Large intestine (tissue), 3 donors: ENCODE measurements around the gene PRDM12. TPM values are rescaled to one million over a fixed set of nuclear protein-coding genes. Genes with fewer than 3 reads are reported as not detected.

Source experiments
- DNase-seq, 2 donors: peaks; one replicate each; pipeline versions ENCODE4 v3.0.0 to v3.0.0-alpha.2; 2013
- H3K27ac ChIP-seq: one replicate; pipeline ENCODE4 v1.5.1; 2013; ENCODE audit warnings: low read length
- H3K27me3 ChIP-seq: 2 replicates; pipeline ENCODE4 v1.6.1; 2013; ENCODE audit warnings: low read length; ENCODE audit not compliant: control insufficient read depth, insufficient read depth
- H3K36me3 ChIP-seq: 2 replicates; pipeline ENCODE4 v1.6.1; 2013; ENCODE audit warnings: low read length; ENCODE audit not compliant: control insufficient read depth, insufficient read depth
- H3K4me1 ChIP-seq: one replicate; pipeline ENCODE4 v1.6.1; 2013; ENCODE audit warnings: low read length; ENCODE audit not compliant: control insufficient read depth, insufficient read depth
- H3K4me3 ChIP-seq: one replicate; pipeline ENCODE4 v1.5.1; 2013; ENCODE audit warnings: low read length
- H3K9me3 ChIP-seq: one replicate; pipeline ENCODE4 v1.6.1; 2013; ENCODE audit warnings: mild to moderate bottlenecking, low read depth, low read length, moderate library complexity; ENCODE audit not compliant: control insufficient read depth
- WGBS: methylation state at CpG from one replicate; pipeline ENCODE4 v1.1.5; 2013; ENCODE audit warnings: low lambda C conversion rate; ENCODE audit not compliant: insufficient coverage; 5-methylcytosine and 5-hydroxymethylcytosine counted together
- polyA plus RNA-seq: library from polyadenylated mRNA; unstranded; fragments of 120-200 nt; gene quantifications from one replicate; pipeline ENCODE4 v1.2.1, GENCODE V29; 2013

PRDM12 gene
- polyA plus RNA-seq, 1 donor: 0.04 TPM

- Histone ChIP-seq H3K27me3 (peaks cover 92% of the 10 kb centered on the region), H3K9me3 (peaks cover 29% of the 10 kb centered on the region), H3K36me3 (no peaks in the 10 kb centered on the region), H3K4me1 (peaks cover 7% of the 10 kb centered on the region), H3K4me3 (no peak overlapping the region), H3K27ac (no peak overlapping the region)
- DNase-seq: no peak
- 2% methylated on average over 7 of the region's 61 CpGs for WGBS
Measured at GRCh38 chr9:130665431-130666392, 1.3 kb downstream of the PRDM12 start.

DNA sequence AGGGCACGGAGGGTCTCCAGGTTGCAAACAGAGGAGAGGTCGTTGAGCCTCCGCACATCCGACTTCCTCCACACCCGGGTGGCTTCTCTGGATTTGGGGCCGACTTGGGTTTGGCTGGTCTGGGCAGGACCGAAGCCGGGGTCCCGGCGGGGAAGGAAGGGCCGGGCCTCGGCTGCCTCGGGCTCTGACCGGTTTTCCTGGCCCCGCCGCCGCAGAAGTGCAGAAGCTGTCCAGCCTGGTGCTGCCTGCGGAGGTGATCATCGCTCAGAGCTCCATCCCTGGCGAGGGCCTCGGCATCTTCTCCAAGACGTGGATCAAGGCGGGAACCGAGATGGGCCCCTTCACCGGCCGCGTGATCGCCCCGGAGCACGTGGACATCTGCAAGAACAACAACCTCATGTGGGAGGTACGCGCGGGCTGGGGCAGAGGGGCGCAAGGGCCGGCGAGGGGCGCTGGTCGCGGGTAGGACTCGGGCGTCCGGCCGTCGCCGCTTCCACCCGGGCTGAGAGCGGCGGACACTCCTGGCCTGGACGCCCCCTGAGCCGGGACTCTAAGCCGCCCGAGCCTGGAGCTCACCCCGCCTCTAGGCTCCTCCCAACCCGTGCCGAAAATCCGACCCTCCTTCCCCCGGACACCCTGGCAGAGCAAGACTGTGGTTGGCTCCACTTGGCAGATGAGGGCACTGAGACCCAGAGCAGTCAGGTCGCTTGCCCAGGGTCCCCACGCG, 2.2 kb downstream of the PRDM12 start:
- H3K9me3 ChIP-seq: peaks cover 22% of the 10 kb centered on the region
- H3K4me1 ChIP-seq: peaks cover 7% of the 10 kb centered on the region
- no peak overlapping the region for H3K27ac ChIP-seq
- H3K36me3 ChIP-seq: no peaks in the 10 kb centered on the region
- DNase-seq: no peak
- no peak overlapping the region for H3K4me3 ChIP-seq
- WGBS: no CpG with 5 or more reads among the region's 60 CpGs
- peaks cover 86% of the 10 kb centered on the region for H3K27me3 ChIP-seq

DNA sequence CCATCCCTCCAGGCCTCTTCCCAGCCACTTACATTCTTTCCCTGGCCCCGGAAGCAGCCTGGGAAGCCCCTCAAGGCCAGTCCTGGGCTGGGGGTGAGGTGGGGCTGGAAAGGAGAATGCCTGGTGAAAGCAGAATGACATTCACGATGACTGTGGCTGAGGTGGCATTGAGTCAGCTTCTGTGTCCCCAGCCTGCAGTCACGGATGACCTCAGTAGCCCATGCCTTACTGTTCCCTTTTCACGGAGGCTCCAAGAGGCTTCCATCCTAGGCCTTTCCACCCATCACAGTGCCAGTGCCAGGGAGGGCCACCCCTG, 2.7 kb downstream of the PRDM12 start:
- no peak overlapping the region for H3K27ac ChIP-seq
- peaks cover 85% of the 10 kb centered on the region for H3K27me3 ChIP-seq
- H3K9me3 ChIP-seq: peaks cover 22% of the 10 kb centered on the region
- H3K4me3 ChIP-seq: no peak overlapping the region
- H3K4me1 ChIP-seq: peaks cover 7% of the 10 kb centered on the region
- no CpG with 5 or more reads among the region's 4 CpGs for WGBS
- no peak for DNase-seq
- no peaks in the 10 kb centered on the region for H3K36me3 ChIP-seq

DNA sequence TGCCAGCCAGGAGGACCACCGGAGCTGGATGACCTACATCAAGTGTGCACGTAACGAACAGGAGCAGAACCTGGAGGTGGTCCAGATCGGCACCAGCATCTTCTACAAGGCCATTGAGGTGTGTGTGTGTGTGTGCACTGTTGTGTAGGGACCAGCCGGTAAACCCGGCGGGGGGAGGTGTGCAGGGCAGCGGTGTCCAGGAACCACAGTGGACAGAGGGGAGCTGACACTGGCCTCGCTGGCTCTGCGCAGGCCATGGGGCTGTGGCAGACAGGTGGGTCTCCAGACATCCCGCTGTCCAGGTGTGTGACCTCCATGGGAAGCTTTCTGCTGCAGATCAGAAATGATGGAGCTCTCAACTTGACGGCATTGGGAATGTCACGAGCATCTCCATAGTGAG, 3.8 kb downstream of the PRDM12 start:
- peaks cover 76% of the 10 kb centered on the region for H3K27me3 ChIP-seq
- H3K4me1 ChIP-seq: peaks cover 7% of the 10 kb centered on the region
- 100% methylated on average over 1 of the region's 13 CpGs for WGBS
- no peak for DNase-seq
- peaks cover 19% of the 10 kb centered on the region for H3K9me3 ChIP-seq
- H3K27ac ChIP-seq: no peak overlapping the region
- H3K4me3 ChIP-seq: no peak overlapping the region
- H3K36me3 ChIP-seq: no peaks in the 10 kb centered on the region

DNA sequence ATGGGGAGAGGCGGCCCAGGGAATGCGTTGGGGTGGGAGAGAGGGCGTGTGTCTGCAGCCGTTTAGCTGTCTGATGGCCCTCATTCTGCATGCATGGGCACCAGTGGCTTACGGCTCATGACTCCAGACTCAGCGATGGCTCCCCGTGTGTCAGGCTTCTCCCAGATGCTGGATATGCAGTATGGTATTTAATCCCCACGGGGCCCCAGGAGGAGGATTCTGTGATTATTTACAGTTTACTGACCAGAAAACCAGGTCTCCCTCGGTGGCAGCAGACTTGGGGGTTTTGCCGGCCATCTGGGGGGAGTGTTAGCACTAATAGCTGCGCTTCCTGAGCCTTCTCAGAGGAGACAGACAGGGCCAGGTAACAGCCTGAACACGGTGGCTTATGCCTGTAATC, 4.3 kb downstream of the PRDM12 start:
- no CpG with 5 or more reads among the region's 12 CpGs for WGBS
- H3K4me1 ChIP-seq: peaks cover 7% of the 10 kb centered on the region
- H3K9me3 ChIP-seq: peaks cover 17% of the 10 kb centered on the region
- H3K4me3 ChIP-seq: no peak overlapping the region
- DNase-seq: no peak
- H3K27me3 ChIP-seq: peaks cover 73% of the 10 kb centered on the region
- no peak overlapping the region for H3K27ac ChIP-seq
- no peaks in the 10 kb centered on the region for H3K36me3 ChIP-seq

GRCh38 chr9:130669965-130670364, 5.6 kb downstream of the PRDM12 start:
- Histone ChIP-seq H3K27ac (no peak overlapping the region), H3K4me1 (peaks cover 7% of the 10 kb centered on the region), H3K4me3 (no peak overlapping the region), H3K9me3 (peaks cover 9% of the 10 kb centered on the region), H3K27me3 (peaks cover 60% of the 10 kb centered on the region), H3K36me3 (no peaks in the 10 kb centered on the region)
- DNase-seq: no peak
- WGBS: no CpG with 5 or more reads among the region's 4 CpGs

DNA sequence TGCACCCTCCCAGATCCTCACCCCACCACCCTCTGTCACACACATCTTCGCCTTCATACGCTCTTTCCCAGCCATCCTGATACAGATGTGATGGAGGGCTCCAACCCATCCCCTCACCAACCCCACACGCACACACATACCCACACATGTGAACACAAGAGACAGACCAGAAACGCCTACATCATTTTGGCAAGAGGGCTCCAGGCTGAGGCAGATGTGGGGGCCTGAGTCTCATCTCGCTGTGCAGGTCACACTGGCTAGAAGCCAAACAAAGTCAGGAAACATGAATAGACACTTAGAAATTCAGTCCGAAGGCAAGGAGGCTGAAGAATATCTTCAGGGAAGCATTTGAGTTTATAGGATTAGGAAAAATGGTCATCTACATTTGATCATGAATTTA, 6.2 kb downstream of the PRDM12 start:
- H3K9me3 ChIP-seq: peaks cover 8% of the 10 kb centered on the region

GRCh38 chr9:130672466-130672865, 8.1 kb downstream of the PRDM12 start:
- no peaks in the 10 kb centered on the region for H3K9me3 ChIP-seq
- no peaks in the 10 kb centered on the region for H3K36me3 ChIP-seq
- H3K27ac ChIP-seq: no peak overlapping the region
- no peaks in the 10 kb centered on the region for H3K4me1 ChIP-seq
- no peak for DNase-seq
- no peak overlapping the region for H3K4me3 ChIP-seq
- peaks cover 38% of the 10 kb centered on the region for H3K27me3 ChIP-seq
- WGBS: no CpG with 5 or more reads among the region's 8 CpGs

More for the DNA sequence above, 6.2 kb downstream of the PRDM12 start:
- Histone ChIP-seq H3K27ac (no peak overlapping the region), H3K4me1 (peaks cover 6% of the 10 kb centered on the region), H3K27me3 (peaks cover 53% of the 10 kb centered on the region), H3K36me3 (no peaks in the 10 kb centered on the region), H3K4me3 (no peak overlapping the region)
- WGBS: 80% methylated on average over 1 of the region's 6 CpGs
- no peak for DNase-seq

- peaks cover 38% of the 10 kb centered on the region for H3K27me3 ChIP-seq
- no peak for DNase-seq
- H3K9me3 ChIP-seq: no peaks in the 10 kb centered on the region
- no peaks in the 10 kb centered on the region for H3K36me3 ChIP-seq
- no peaks in the 10 kb centered on the region for H3K4me1 ChIP-seq
- H3K4me3 ChIP-seq: no peak overlapping the region
- no CpG with 5 or more reads among the region's 12 CpGs for WGBS
- H3K27ac ChIP-seq: no peak overlapping the region
Measured at GRCh38 chr9:130672933-130673615, 8.7 kb downstream of the PRDM12 start.

GRCh38 chr9:130675396-130675795, 11.0 kb downstream of the PRDM12 start:
- no peaks in the 10 kb centered on the region for H3K36me3 ChIP-seq
- no peaks in the 10 kb centered on the region for H3K4me1 ChIP-seq
- H3K27ac ChIP-seq: no peak overlapping the region
- H3K4me3 ChIP-seq: no peak overlapping the region
- no CpG with 5 or more reads among the region's 13 CpGs for WGBS
- peaks cover 42% of the 10 kb centered on the region for H3K27me3 ChIP-seq
- DNase-seq: no peak
- no peaks in the 10 kb centered on the region for H3K9me3 ChIP-seq
